ENCODE data around the gene ZNF746.

Gene ZNF746

DNA sequence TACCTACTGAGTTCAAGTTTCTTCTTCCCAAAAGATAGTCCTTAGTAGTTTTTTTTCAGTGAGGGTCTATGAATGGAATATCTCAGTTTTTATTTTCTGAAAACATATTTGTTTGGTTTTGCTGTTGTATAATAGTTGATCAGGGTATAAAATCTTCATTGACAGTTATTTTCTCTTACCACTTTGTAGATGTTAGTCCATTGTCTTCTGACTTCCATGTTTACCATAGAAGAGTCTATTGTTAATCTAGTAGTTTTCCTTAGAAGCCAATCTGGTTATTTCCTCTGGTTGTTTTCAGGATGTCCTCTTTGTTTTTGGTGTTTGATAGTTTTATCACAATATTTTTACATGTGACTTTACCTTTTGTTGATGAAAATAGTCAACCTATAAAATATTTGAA is 31.2 kb downstream of the ZNF746 start:
- no peak overlapping the region for H3K14ac ChIP-seq (ENCODE audit: low read length in 2 of 2)
- H3K79me1 ChIP-seq (replicated peaks; ENCODE audit: low read length, poor library complexity, severe bottlenecking), result no peaks in the 10 kb centered on the region
- H2AK5ac ChIP-seq (ENCODE audit: low read length, severe bottlenecking), result no peak overlapping the region
- no peak overlapping the region for H2AFZ ChIP-seq (ENCODE audit: low read depth, low read length)
- no peak overlapping the region for H3K9ac ChIP-seq (ENCODE audit: low read length)
- no peak overlapping the region for H3K23ac ChIP-seq (ENCODE audit: low read length in 2 of 2)
- DNase-seq, result no peak
- H2BK12ac ChIP-seq (ENCODE audit: low read length in 2 of 2), result no peak overlapping the region
- no peak overlapping the region for H3K4ac ChIP-seq (ENCODE audit: low read depth in 1 of 2, low read length in 2 of 2)
- H3K4me3 ChIP-seq (ENCODE audit: insufficient read depth in 1 of 2, low read depth in 1 of 2, low read length in 2 of 2), result no peak overlapping the region
- no peaks in the 10 kb centered on the region for H3K27me3 ChIP-seq (ENCODE audit: control insufficient read depth in 1 of 2, insufficient read depth in 1 of 2, low read length in 2 of 2)
- no peak overlapping the region for H2BK5ac ChIP-seq (ENCODE audit: low read depth, low read length, poor library complexity, severe bottlenecking)
- no peak overlapping the region for H3K27ac ChIP-seq (ENCODE audit: low read length, poor library complexity, severe bottlenecking)
- no peak overlapping the region for H4K91ac ChIP-seq (ENCODE audit: low read length)
- H3K4me2 ChIP-seq (ENCODE audit: low read length, poor library complexity, severe bottlenecking), result no peak overlapping the region
- H3K18ac ChIP-seq (ENCODE audit: low read depth in 1 of 2, low read length in 2 of 2), result no peak overlapping the region
- no peak overlapping the region for H2BK120ac ChIP-seq (ENCODE audit: low read depth, low read length)
- peaks cover 14% of the 10 kb centered on the region for H3K9me3 ChIP-seq (ENCODE audit: control insufficient read depth, low read length)
- peaks cover 7 to 12% of the 10 kb centered on the region in 2 experiments for H3K36me3 ChIP-seq (ENCODE audit: control insufficient read depth in 1 of 2, insufficient read depth in 2 of 2, low read depth in 1 of 2, low read length in 2 of 2)
- H4K8ac ChIP-seq (ENCODE audit: low read length), result no peak overlapping the region
- no peaks in the 10 kb centered on the region for H3K4me1 ChIP-seq (ENCODE audit: control insufficient read depth, insufficient read depth, low read depth, low read length)
- no peak overlapping the region for H2BK15ac ChIP-seq (ENCODE audit: low read depth, poor library complexity, severe bottlenecking)

DNA sequence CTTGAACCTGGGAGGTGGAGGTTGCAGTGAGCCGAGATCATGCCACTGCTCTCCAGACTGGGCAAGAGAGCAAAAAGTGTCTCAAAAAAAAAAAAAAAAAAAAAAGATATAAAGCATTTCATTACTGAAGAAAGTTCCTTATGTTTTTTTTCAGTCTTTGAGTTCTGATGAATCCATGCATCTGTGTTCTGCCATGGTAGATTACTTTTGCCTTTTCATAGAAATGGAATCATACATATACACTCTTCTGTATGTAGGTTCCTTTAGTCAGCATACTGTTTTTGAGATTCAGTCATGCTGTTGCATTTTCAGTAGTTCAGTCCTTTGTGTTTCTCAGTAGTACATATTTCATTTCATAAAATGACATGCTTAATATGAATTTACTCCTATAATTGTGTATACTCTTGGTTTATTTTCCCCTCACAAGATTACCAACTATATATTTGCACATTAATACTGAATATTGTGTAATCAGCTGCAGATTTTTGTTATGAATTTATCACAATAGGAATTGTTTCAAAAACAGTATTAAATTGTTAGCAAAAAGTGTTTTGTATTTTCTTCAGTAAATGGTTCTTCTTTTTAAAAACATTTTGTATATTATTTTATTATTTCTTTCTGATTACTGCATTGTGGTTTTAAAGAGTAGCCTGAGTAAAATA is 34.0 kb downstream of the ZNF746 start:
- H3K4me1 ChIP-seq (ENCODE audit: control insufficient read depth, insufficient read depth, low read depth, low read length), result peaks cover 6% of the 10 kb centered on the region
- no peak overlapping the region for H3K23ac ChIP-seq (ENCODE audit: low read length in 2 of 2)
- H3K9ac ChIP-seq (ENCODE audit: low read length), result no peak overlapping the region
- no peak overlapping the region for H3K4me3 ChIP-seq (ENCODE audit: insufficient read depth in 1 of 2, low read depth in 1 of 2, low read length in 2 of 2)
- no peak for DNase-seq
- no peak overlapping the region for H3K27ac ChIP-seq (ENCODE audit: low read length, poor library complexity, severe bottlenecking)
- H3K27me3 ChIP-seq (ENCODE audit: control insufficient read depth in 1 of 2, insufficient read depth in 1 of 2, low read length in 2 of 2), result no peaks in the 10 kb centered on the region
- peaks cover 4% of the 10 kb centered on the region for H3K79me1 ChIP-seq (replicated peaks; ENCODE audit: low read length, poor library complexity, severe bottlenecking)
- no CpG with 5 or more reads among the region's 1 CpG for WGBS
- H3K36me3 ChIP-seq (ENCODE audit: control insufficient read depth in 1 of 2, insufficient read depth in 2 of 2, low read depth in 1 of 2, low read length in 2 of 2), result no peaks in the 10 kb centered on the region
- no peak overlapping the region for H3K4me2 ChIP-seq (ENCODE audit: low read length, poor library complexity, severe bottlenecking)
- no peak overlapping the region for H3K14ac ChIP-seq (ENCODE audit: low read length in 2 of 2)
- no peak overlapping the region for H2AFZ ChIP-seq (ENCODE audit: low read depth, low read length)
- H2BK120ac ChIP-seq (ENCODE audit: low read depth, low read length), result no peak overlapping the region
- no peak overlapping the region for H2AK5ac ChIP-seq (ENCODE audit: low read length, severe bottlenecking)
- no peak overlapping the region for H4K91ac ChIP-seq (ENCODE audit: low read length)
- peaks cover 14% of the 10 kb centered on the region for H3K9me3 ChIP-seq (ENCODE audit: control insufficient read depth, low read length)
- H2BK15ac ChIP-seq (ENCODE audit: low read depth, poor library complexity, severe bottlenecking), result no peak overlapping the region
- no peak overlapping the region for H3K4ac ChIP-seq (ENCODE audit: low read depth in 1 of 2, low read length in 2 of 2)
- H2BK5ac ChIP-seq (ENCODE audit: low read depth, low read length, poor library complexity, severe bottlenecking), result no peak overlapping the region
- no peak overlapping the region for H4K8ac ChIP-seq (ENCODE audit: low read length)
- no peak overlapping the region for H3K18ac ChIP-seq (ENCODE audit: low read depth in 1 of 2, low read length in 2 of 2)
- no peak overlapping the region for H2BK12ac ChIP-seq (ENCODE audit: low read length in 2 of 2)

DNA sequence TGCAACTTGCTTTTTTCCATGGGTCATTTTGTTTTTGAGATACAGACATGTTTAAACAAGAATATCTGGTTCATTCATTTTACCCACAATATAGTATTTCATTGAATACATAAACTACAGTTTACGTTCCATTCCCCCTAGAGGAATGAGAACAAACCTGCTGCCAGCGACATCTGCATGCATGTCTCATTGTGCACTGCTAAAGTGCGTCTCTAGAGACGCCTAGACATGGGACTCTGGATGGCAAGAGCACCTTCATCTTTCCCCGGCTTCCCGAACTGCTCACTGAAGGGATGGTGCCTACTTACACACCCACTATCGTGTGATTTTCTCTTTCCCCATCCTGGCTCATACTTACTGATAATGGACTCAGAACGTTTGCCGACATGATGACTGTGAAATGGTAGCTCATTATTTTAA is 35.5 kb downstream of the ZNF746 start:
- Histone ChIP-seq H3K14ac (ENCODE audit: low read length in 2 of 2) (no peak overlapping the region), H3K23ac (ENCODE audit: low read length in 2 of 2) (no peak overlapping the region), H2BK12ac (ENCODE audit: low read length in 2 of 2) (no peak overlapping the region), H3K9me3 (ENCODE audit: control insufficient read depth, low read length) (peaks cover 9% of the 10 kb centered on the region), H2AFZ (ENCODE audit: low read depth, low read length) (peak overlapping the region; percentile 29), H3K4me2 (ENCODE audit: low read length, poor library complexity, severe bottlenecking) (no peak overlapping the region), H3K36me3 (ENCODE audit: control insufficient read depth in 1 of 2, insufficient read depth in 2 of 2, low read depth in 1 of 2, low read length in 2 of 2) (peaks cover 0 to under 1% of the 10 kb centered on the region in 2 experiments), H3K4me3 (ENCODE audit: insufficient read depth in 1 of 2, low read depth in 1 of 2, low read length in 2 of 2) (no peak overlapping the region), H3K18ac (ENCODE audit: low read depth in 1 of 2, low read length in 2 of 2) (no peak overlapping the region), H3K79me1 (replicated peaks; ENCODE audit: low read length, poor library complexity, severe bottlenecking) (peaks cover 9% of the 10 kb centered on the region), H3K27me3 (ENCODE audit: control insufficient read depth in 1 of 2, insufficient read depth in 1 of 2, low read length in 2 of 2) (no peaks in the 10 kb centered on the region), H4K8ac (ENCODE audit: low read length) (no peak overlapping the region), H3K27ac (ENCODE audit: low read length, poor library complexity, severe bottlenecking) (no peak overlapping the region), H3K9ac (ENCODE audit: low read length) (no peak overlapping the region), H4K91ac (ENCODE audit: low read length) (no peak overlapping the region), H2BK120ac (ENCODE audit: low read depth, low read length) (no peak overlapping the region), H2AK5ac (ENCODE audit: low read length, severe bottlenecking) (no peak overlapping the region), H3K4me1 (ENCODE audit: control insufficient read depth, insufficient read depth, low read depth, low read length) (peaks cover 6% of the 10 kb centered on the region), H2BK15ac (ENCODE audit: low read depth, poor library complexity, severe bottlenecking) (no peak overlapping the region), H2BK5ac (ENCODE audit: low read depth, low read length, poor library complexity, severe bottlenecking) (no peak overlapping the region), H3K4ac (ENCODE audit: low read depth in 1 of 2, low read length in 2 of 2) (no peak overlapping the region)
- 98% methylated on average over 7 of the region's 9 CpGs for WGBS
- DNase-seq, result no peak

DNA sequence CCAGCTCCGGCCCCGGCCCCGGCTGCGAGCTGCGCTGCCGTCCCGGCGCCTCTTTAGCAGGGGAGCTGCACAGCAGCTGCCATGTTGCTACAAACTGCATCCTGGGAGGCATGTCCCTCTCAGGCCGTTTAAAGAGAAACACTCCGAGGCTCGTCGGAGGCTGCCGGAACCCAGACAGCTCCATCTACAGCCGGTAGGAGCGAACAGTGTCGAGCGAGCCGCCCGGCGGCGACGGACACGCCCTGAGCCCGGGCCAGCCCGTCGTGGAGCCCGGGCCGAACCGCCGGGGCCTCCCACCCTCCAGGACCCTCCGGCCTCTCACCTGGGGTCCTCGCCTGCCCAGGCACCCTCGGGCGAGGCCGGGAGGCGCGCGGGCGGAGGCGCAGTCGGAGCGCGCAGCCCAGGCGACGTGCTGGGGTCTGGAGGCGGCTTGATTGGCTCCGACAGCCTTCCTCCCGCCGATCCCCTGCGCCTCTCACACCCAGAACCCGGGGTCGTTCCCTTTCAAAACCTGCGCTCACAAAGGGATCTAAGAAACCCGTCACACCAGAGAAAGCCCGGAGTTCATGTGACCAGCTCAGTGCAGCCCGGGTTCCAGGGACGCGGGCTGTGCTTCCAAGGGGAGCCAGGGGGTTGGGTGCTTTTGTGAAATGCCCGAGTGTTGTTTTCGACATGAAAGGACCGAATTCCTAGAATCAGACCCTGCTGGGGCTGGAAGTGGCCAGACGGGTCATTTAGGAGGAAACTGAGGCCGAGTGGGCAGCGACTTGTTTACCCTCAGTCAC is 36.9 kb downstream of the ZNF746 start, which contains the start of gene ZNF777:
ZNF777 (minus strand) TSS at position 570 of the 785 bp plus-strand sequence. CDS start 5,040 bp downstream, outside the sequence.
- H3K4me3 ChIP-seq (ENCODE audit: insufficient read depth in 1 of 2, low read depth in 1 of 2, low read length in 2 of 2), result peak within 1 kb of the TSS; percentile 86 to 91
- H2BK15ac ChIP-seq (ENCODE audit: low read depth, poor library complexity, severe bottlenecking), result peak within 1 kb of the TSS; percentile 97
- peak within 1 kb of the TSS; percentile 96 for H3K4me2 ChIP-seq (ENCODE audit: low read length, poor library complexity, severe bottlenecking)
- H3K9ac ChIP-seq (ENCODE audit: low read length), result peak within 1 kb of the TSS; percentile 92
- H3K14ac ChIP-seq (ENCODE audit: low read length in 2 of 2), result peak within 1 kb of the TSS in 1 of 2 experiments; percentile 96
- peaks cover 23% of the 10 kb centered on the region for H3K79me1 ChIP-seq (replicated peaks; ENCODE audit: low read length, poor library complexity, severe bottlenecking)
- H3K27me3 ChIP-seq (ENCODE audit: control insufficient read depth in 1 of 2, insufficient read depth in 1 of 2, low read length in 2 of 2), result no peaks in the 10 kb centered on the region
- H3K4me1 ChIP-seq (ENCODE audit: control insufficient read depth, insufficient read depth, low read depth, low read length), result peaks cover 9% of the 10 kb centered on the region
- no peaks in the 10 kb centered on the region for H3K9me3 ChIP-seq (ENCODE audit: control insufficient read depth, low read length)
- H4K91ac ChIP-seq (ENCODE audit: low read length), result peak within 1 kb of the TSS; percentile 93
- peak within 1 kb of the TSS; percentile 90 to 93 for H3K18ac ChIP-seq (ENCODE audit: low read depth in 1 of 2, low read length in 2 of 2)
- H2AK5ac ChIP-seq (ENCODE audit: low read length, severe bottlenecking), result no peak within 1 kb of the TSS
- peak within 1 kb of the TSS in 1 of 2 experiments; percentile 97 for H3K23ac ChIP-seq (ENCODE audit: low read length in 2 of 2)
- H2BK12ac ChIP-seq (ENCODE audit: low read length in 2 of 2), result peak within 1 kb of the TSS in 1 of 2 experiments; percentile 42
- peak within 1 kb of the TSS; percentile 80 for H2BK5ac ChIP-seq (ENCODE audit: low read depth, low read length, poor library complexity, severe bottlenecking)
- peak within 1 kb of the TSS; percentile 33 for H3K27ac ChIP-seq (ENCODE audit: low read length, poor library complexity, severe bottlenecking)
- 2% methylated on average over 59 of the region's 64 CpGs for WGBS
- H3K36me3 ChIP-seq (ENCODE audit: control insufficient read depth in 1 of 2, insufficient read depth in 2 of 2, low read depth in 1 of 2, low read length in 2 of 2), result peaks cover 11 to 12% of the 10 kb centered on the region in 2 experiments
- H3K4ac ChIP-seq (ENCODE audit: low read depth in 1 of 2, low read length in 2 of 2), result peak within 1 kb of the TSS; percentile 83 to 98
- H2AFZ ChIP-seq (ENCODE audit: low read depth, low read length), result peak within 1 kb of the TSS; percentile 87
- no peak within 1 kb of the TSS for H2BK120ac ChIP-seq (ENCODE audit: low read depth, low read length)
- DNase-seq, result peak; percentile 92
- H4K8ac ChIP-seq (ENCODE audit: low read length), result peak within 1 kb of the TSS; percentile 97

All from mesenchymal stem cell (in vitro differentiated cells and primary cell).